Endothelial cell of umbilical vein (primary cell): ENCODE measurements around the gene FOXP4.

Experiments
- EZH2 ChIP-seq: IDR thresholded peaks from 2 replicates; pipeline ENCODE4 v1.6.1; 2012; ENCODE audit warnings: borderline replicate concordance, low read depth, mild to moderate bottlenecking, moderate library complexity, low read length, inconsistent platforms; ENCODE audit not compliant: severe bottlenecking
- FOS ChIP-seq: IDR thresholded peaks from 2 replicates; pipeline ENCODE4 v1.6.1; 2011; ENCODE audit warnings: mild to moderate bottlenecking, low read length, moderate library complexity, borderline replicate concordance; ENCODE audit not compliant: insufficient read depth
- GATA2 ChIP-seq: IDR thresholded peaks from 2 replicates; pipeline ENCODE4 v1.7.0; 2011; ENCODE audit warnings: low read depth, mild to moderate bottlenecking, moderate library complexity, mixed read lengths, low read length; ENCODE audit not compliant: insufficient read length, insufficient read depth
- JUN ChIP-seq: IDR thresholded peaks from 2 replicates; pipeline ENCODE4 v1.6.1; 2011; ENCODE audit warnings: borderline replicate concordance, low read depth; ENCODE audit not compliant: insufficient read length, insufficient read depth
- MYC ChIP-seq: IDR thresholded peaks from one replicate; pipeline ENCODE4 v1.6.1; 2011; ENCODE audit warnings: mild to moderate bottlenecking, low read depth, low read length
- POLR2A ChIP-seq: IDR thresholded peaks from 2 replicates; pipeline ENCODE4 v1.6.1; 2012; ENCODE audit warnings: low read depth, mild to moderate bottlenecking, control low read depth, low read length
- POLR2AphosphoS5 ChIP-seq: IDR thresholded peaks from 2 replicates; pipeline ENCODE4 v1.6.1; 2012; ENCODE audit warnings: low read depth, mild to moderate bottlenecking, control low read depth, low read length, moderate library complexity; ENCODE audit not compliant: insufficient read depth
- TF ChIP-seq, protein P1 (sequence below): IDR thresholded peaks from 2 replicates; pipeline ENCODE4 v1.6.1; 2011; ENCODE audit not compliant: insufficient read depth, insufficient read length
- TF ChIP-seq, protein P2 (sequence below), 2 donors: IDR thresholded peaks; 1 replicate in 1 of 2; 2 replicates in 1 of 2; pipeline ENCODE4 v1.5.1; 2011; ENCODE audit warnings: low read length in 2 of 2, mild to moderate bottlenecking in 2 of 2, moderate library complexity in 2 of 2, control low read depth in 1 of 2, inconsistent platforms in 1 of 2, low read depth in 1 of 2; ENCODE audit not compliant: insufficient read depth in 1 of 2; ENCODE audit errors: extremely low read depth in 1 of 2

- TF ChIP-seq, protein P1, sequence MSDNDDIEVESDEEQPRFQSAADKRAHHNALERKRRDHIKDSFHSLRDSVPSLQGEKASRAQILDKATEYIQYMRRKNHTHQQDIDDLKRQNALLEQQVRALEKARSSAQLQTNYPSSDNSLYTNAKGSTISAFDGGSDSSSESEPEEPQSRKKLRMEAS: no peak
- no peak for TF ChIP-seq EZH2
- no peak for TF ChIP-seq POLR2AphosphoS5
- TF ChIP-seq, protein P2, sequence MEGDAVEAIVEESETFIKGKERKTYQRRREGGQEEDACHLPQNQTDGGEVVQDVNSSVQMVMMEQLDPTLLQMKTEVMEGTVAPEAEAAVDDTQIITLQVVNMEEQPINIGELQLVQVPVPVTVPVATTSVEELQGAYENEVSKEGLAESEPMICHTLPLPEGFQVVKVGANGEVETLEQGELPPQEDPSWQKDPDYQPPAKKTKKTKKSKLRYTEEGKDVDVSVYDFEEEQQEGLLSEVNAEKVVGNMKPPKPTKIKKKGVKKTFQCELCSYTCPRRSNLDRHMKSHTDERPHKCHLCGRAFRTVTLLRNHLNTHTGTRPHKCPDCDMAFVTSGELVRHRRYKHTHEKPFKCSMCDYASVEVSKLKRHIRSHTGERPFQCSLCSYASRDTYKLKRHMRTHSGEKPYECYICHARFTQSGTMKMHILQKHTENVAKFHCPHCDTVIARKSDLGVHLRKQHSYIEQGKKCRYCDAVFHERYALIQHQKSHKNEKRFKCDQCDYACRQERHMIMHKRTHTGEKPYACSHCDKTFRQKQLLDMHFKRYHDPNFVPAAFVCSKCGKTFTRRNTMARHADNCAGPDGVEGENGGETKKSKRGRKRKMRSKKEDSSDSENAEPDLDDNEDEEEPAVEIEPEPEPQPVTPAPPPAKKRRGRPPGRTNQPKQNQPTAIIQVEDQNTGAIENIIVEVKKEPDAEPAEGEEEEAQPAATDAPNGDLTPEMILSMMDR (IDR thresholded peaks at IDR 0.05; ENCODE audit: extremely low read depth in 1 of 2, insufficient read depth in 1 of 2, low read depth in 1 of 2, low read length in 2 of 2): no peak
- TF ChIP-seq POLR2A: no peak
- TF ChIP-seq MYC: no peak
- TF ChIP-seq FOS: no peak
- no peak for TF ChIP-seq GATA2
- no peak for TF ChIP-seq JUN
These were observed 69.1 kb downstream of the FOXP4 start for GRCh38 chr6:41615311-41615710.
